Natural killer cell (primary cell): ENCODE measurements around the gene RAPGEF5. TPM values are rescaled to one million over a fixed set of nuclear protein-coding genes. Genes with fewer than 3 reads are reported as not detected.

Experiments used
- ATAC-seq, 3 donors: fragments of 150-1000 bp in 2 of 3; fragments of 200-7000 bp in 1 of 3; cut with Tn5 transposase; 1 replicate in 1 of 3; 2 replicates in 2 of 3; pipeline ENCODE4 v1.10.0; 2021; ENCODE audit warnings: mild to moderate bottlenecking in 2 of 3, moderate library complexity in 2 of 3
- DNase-seq, 2 donors: peaks; one replicate each; pipeline versions ENCODE4 v3.0.0 to v3.0.0-alpha.2; 2013 to 2021; ENCODE audit warnings: mixed read lengths in 1 of 2
- H3K27ac ChIP-seq: one replicate; pipeline ENCODE4 v1.5.1; 2013; ENCODE audit warnings: mild to moderate bottlenecking, low read length
- H3K27me3 ChIP-seq: one replicate; pipeline ENCODE4 v1.6.1; 2013; ENCODE audit warnings: low read length; ENCODE audit not compliant: control insufficient read depth, insufficient read depth
- H3K36me3 ChIP-seq: one replicate; pipeline ENCODE4 v1.6.1; 2013; ENCODE audit warnings: low read length; ENCODE audit not compliant: control insufficient read depth, insufficient read depth
- H3K4me1 ChIP-seq: one replicate; pipeline ENCODE4 v1.6.1; 2013; ENCODE audit warnings: low read length; ENCODE audit not compliant: control insufficient read depth, insufficient read depth
- H3K4me3 ChIP-seq: one replicate; pipeline ENCODE4 v1.5.1; 2013; ENCODE audit warnings: low read length
- H3K9me3 ChIP-seq: one replicate; pipeline ENCODE4 v1.6.1; 2013; ENCODE audit warnings: low read length; ENCODE audit not compliant: control insufficient read depth, insufficient read depth
- H3K27ac Mint-ChIP-seq, 2 donors: one replicate each; pipeline ENCODE4 v1.8.0; 2022; ENCODE audit warnings: mild to moderate bottlenecking in 2 of 2, mixed read lengths in 2 of 2, moderate library complexity in 1 of 2
- H3K27me3 Mint-ChIP-seq, 2 donors: one replicate each; pipeline ENCODE4 v1.8.0; 2022; ENCODE audit warnings: low read depth in 2 of 2, mixed read lengths in 2 of 2
- H3K36me3 Mint-ChIP-seq: one replicate; pipeline ENCODE4 v1.8.0; 2022; ENCODE audit warnings: mixed read lengths
- H3K4me1 Mint-ChIP-seq, 2 donors: one replicate each; pipeline ENCODE4 v1.8.0; 2022; ENCODE audit warnings: mixed read lengths in 2 of 2
- H3K4me3 Mint-ChIP-seq: one replicate; pipeline ENCODE4 v1.8.0; 2022; ENCODE audit warnings: mild to moderate bottlenecking, moderate library complexity, mixed read lengths
- H3K9me3 Mint-ChIP-seq, 2 donors: one replicate each; pipeline ENCODE4 v1.8.0; 2022; ENCODE audit warnings: mixed read lengths in 2 of 2
- CTCF ChIP-seq: fragments of 200-600 bp; IDR thresholded peaks from one replicate; pipeline ENCODE4 v1.8.0; 2022; ENCODE audit warnings: antibody characterized with exemption
- WGBS: methylation state at CpG from one replicate; pipeline ENCODE4 v1.1.7; 2013; ENCODE audit warnings: missing lambda C conversion rate; ENCODE audit not compliant: insufficient coverage; 5-methylcytosine and 5-hydroxymethylcytosine counted together
- intact Hi-C: fragments of 100-400 bp; cut with micrococcal nuclease; formaldehyde crosslinking; loops from one replicate; pipeline ENCODE4 v1.14.2; 2022
- total RNA-seq, 4 donors: library from RNA; stranded (reverse); fragments of 120-200 nt in 1 of 4; gene quantifications; one replicate each; pipeline versions ENCODE4 v1.2.3 to v1.2.4, GENCODE V29; 2013 to 2022

RAPGEF5 gene
- total RNA-seq, 3 donors from 2014 or later (not counting 1 experiment from before 2014, with no cell fraction given): 0.26 to 0.33 TPM; not detected in 1

GRCh38 chr7:22231806-22232205 lies 125.1 kb downstream of the RAPGEF5 start:
- TF ChIP-seq CTCF: no peak
- no peaks in the 10 kb centered on the region for H3K4me1 Mint-ChIP-seq
- H3K36me3 Mint-ChIP-seq: no peaks in the 10 kb centered on the region
- Histone ChIP-seq H3K4me1 (no peaks in the 10 kb centered on the region), H3K27ac (no peak overlapping the region), H3K27me3 (no peaks in the 10 kb centered on the region), H3K36me3 (no peaks in the 10 kb centered on the region), H3K9me3 (no peaks in the 10 kb centered on the region), H3K4me3 (no peak overlapping the region)
- 93% methylated on average over 3 of the region's 3 CpGs for WGBS
- no peaks in the 10 kb centered on the region for H3K9me3 Mint-ChIP-seq
- H3K27me3 Mint-ChIP-seq: peaks cover 0 to 4% of the 10 kb centered on the region in 2 donors
- ATAC-seq: no peak
- no peak overlapping the region for H3K27ac Mint-ChIP-seq
- no peak for DNase-seq
- intact Hi-C loops: no loop called here
- H3K4me3 Mint-ChIP-seq: no peak overlapping the region

- DNase-seq: no peak
- H3K27me3 Mint-ChIP-seq: peaks cover 0 to 3% of the 10 kb centered on the region in 2 donors
- Histone ChIP-seq H3K9me3 (no peaks in the 10 kb centered on the region), H3K4me1 (no peaks in the 10 kb centered on the region), H3K4me3 (no peak overlapping the region), H3K36me3 (no peaks in the 10 kb centered on the region), H3K27me3 (no peaks in the 10 kb centered on the region), H3K27ac (no peak overlapping the region)
- H3K27ac Mint-ChIP-seq: no peak overlapping the region
- no peaks in the 10 kb centered on the region for H3K9me3 Mint-ChIP-seq
- no peaks in the 10 kb centered on the region for H3K4me1 Mint-ChIP-seq
- intact Hi-C loops: no loop called here
- H3K36me3 Mint-ChIP-seq: no peaks in the 10 kb centered on the region
- no peak overlapping the region for H3K4me3 Mint-ChIP-seq
- no peak for TF ChIP-seq CTCF
- no peak for ATAC-seq
- 74% methylated on average over 1 of the region's 1 CpG for WGBS
These were observed 125.8 kb downstream of the RAPGEF5 start for GRCh38 chr7:22231141-22231540.

DNA sequence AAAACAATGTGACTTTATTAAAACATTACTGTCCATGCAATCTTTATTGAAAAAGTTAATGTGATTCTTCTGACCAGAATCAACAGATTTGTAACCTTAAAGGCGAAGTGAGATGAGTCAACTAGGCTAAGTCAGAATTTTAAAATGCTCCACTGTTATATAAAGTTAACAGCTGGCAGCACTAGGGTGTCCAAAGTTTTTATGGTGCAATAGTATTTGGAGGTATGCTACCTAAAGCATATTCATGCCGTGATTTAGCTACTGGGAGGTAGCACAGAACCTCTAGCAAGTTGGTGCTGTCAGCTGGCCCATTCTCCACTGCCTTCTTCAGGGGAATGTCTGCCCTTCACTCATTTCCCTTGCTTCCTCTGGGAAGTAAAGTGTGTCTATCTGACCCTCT lies 126.7 kb downstream of the RAPGEF5 start:
- WGBS: 91% methylated on average over 2 of the region's 2 CpGs
- no peaks in the 10 kb centered on the region for H3K9me3 ChIP-seq
- H3K27me3 ChIP-seq: no peaks in the 10 kb centered on the region
- Mint-ChIP-seq H3K4me3 (no peak overlapping the region), H3K36me3 (no peaks in the 10 kb centered on the region), H3K9me3 (no peaks in the 10 kb centered on the region), H3K4me1 (no peaks in the 10 kb centered on the region), H3K27ac (no peak overlapping the region), H3K27me3 (no peaks in the 10 kb centered on the region)
- no peak for TF ChIP-seq CTCF
- H3K4me1 ChIP-seq: no peaks in the 10 kb centered on the region
- H3K4me3 ChIP-seq: no peak overlapping the region
- intact Hi-C loops: no loop called here
- ATAC-seq (no peak), DNase-seq (no peak)
- no peak overlapping the region for H3K27ac ChIP-seq
- no peaks in the 10 kb centered on the region for H3K36me3 ChIP-seq

DNA sequence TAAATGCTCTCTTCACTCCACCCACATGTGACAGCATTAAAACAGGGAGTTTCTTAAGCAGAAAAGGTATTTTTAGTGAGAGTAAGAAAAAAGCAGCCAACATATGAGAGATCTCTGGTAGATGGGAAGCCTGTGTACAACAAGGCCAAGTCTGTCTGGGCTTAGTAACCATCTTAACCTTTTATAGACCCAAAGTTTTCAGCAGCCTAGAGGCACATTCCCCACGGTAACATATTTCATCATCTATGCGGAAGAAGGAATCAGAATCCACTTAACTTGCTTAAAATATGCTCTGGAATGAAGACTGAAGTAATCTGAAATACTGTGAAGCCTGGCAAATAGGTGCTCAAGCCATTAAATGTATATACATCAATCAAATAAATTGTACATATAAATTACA lies 127.8 kb downstream of the RAPGEF5 start:
- Histone ChIP-seq H3K4me1 (no peaks in the 10 kb centered on the region), H3K27ac (no peak overlapping the region), H3K27me3 (no peaks in the 10 kb centered on the region), H3K4me3 (no peak overlapping the region), H3K9me3 (no peaks in the 10 kb centered on the region), H3K36me3 (no peaks in the 10 kb centered on the region)
- Mint-ChIP-seq H3K27me3 (no peaks in the 10 kb centered on the region), H3K4me3 (no peak overlapping the region), H3K27ac (no peak overlapping the region), H3K36me3 (no peaks in the 10 kb centered on the region), H3K4me1 (no peaks in the 10 kb centered on the region), H3K9me3 (no peaks in the 10 kb centered on the region)
- DNase-seq: no peak
- WGBS: 93% methylated on average over 2 of the region's 2 CpGs
- TF ChIP-seq CTCF: no peak
- intact Hi-C loops: no loop called here
- ATAC-seq: no peak
